Measurements from ENCODE around the gene HIP1. TPM values are rescaled to one million over a fixed set of nuclear protein-coding genes. Genes with fewer than 3 reads are reported as not detected.

The HIP1 gene
- 14.4 and 17.4 TPM in 2 replicates for total RNA-seq

DNA sequence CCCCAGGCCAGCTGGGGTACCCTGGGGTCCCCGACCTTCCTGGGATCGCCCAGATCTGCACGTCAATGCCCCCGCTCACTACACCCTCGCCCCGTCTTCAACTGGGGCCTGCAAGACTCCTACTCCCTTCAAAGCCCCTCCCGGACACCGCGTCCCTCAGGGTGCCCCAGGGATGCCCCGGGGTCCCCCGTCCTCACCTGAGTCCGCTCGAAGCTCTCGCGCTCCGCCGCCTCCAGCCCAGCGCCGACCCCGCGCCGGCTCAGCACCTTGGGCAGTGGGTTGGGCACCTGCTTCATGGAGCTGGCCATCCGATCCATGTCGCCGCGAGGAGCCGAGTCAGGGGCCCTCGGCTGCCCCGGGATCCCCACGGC, at the start of gene HIP1:
HIP1 (minus strand) TSS at position 338 of the 371 bp plus-strand sequence; CDS start at position 317, 21 bp downstream.

DNA sequence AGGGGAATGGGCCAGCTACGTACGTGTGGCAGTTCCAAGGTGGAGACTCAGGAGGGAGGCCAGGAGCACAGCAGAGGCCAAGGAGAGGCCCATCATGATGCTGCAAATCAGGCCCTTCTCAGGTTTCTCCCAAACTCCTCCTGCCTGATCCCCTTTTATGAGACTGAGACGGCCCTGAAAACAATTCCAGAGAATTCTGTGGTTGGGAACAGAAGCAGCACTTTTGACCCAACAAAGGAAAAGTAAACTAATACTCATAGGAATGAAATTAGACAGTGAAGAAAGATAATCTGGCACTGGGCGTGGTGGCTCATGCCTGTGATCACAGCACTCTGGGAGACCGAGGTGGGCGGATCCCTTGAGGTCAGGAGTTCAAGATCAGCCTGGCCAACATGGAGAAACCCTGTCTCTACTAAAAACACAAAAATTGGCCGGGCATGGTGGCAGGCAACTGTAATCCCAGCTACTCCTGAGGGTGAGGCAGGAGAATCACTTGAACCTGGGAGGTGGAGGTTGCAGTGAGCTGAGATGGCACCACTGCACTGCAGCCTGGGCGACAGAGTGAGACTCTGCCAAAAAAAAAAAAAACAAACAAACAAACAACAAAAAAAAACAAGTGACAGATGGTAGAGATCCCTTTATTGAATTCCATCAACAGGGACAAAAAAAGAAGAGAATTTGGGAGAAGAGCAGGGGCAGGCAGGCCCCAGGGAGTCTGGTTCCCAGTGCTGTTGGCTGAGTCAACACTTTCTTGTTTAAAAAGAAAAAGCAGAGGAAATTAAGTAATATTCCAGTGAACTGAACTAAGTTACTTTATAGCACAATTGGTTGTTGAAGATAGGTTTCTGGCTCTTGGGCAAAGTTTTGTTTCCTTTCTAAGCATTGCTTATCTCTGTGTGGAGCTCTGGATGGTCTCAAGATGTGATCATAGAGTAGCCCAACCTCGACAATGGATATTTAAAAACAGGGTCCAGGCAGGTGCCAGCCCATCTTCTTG, 33.6 kb upstream of the HIP1 start, which contains the start of gene CCL26:
CCL26 (minus strand) TSS at position 131 of the 997 bp plus-strand sequence; CDS start at position 96, 35 bp downstream.

DNA sequence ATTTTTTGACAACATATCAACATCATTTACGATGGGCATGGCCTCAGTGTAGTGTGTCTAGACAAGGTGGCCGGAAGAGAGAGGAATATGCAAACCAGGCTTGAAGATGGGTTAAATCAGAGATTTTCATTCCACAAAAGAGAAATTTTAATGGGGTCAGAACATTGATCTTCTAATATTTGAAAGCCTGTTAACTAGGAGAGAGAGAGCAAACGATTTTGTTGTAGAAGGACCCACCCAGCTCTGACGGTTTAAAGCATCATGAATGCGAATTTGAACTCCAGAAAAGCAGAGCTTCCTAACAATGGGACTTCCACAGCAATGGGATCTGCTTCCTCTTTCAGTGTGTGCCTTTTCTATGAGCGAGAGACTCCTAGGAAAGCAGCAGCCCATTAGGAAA, 246.7 kb downstream of the HIP1 start, which contains the start of gene SPDYE5:
SPDYE5 (plus strand) TSS at position 301 of the 400 bp plus-strand sequence. CDS start 1,728 bp downstream, outside the sequence.

DNA sequence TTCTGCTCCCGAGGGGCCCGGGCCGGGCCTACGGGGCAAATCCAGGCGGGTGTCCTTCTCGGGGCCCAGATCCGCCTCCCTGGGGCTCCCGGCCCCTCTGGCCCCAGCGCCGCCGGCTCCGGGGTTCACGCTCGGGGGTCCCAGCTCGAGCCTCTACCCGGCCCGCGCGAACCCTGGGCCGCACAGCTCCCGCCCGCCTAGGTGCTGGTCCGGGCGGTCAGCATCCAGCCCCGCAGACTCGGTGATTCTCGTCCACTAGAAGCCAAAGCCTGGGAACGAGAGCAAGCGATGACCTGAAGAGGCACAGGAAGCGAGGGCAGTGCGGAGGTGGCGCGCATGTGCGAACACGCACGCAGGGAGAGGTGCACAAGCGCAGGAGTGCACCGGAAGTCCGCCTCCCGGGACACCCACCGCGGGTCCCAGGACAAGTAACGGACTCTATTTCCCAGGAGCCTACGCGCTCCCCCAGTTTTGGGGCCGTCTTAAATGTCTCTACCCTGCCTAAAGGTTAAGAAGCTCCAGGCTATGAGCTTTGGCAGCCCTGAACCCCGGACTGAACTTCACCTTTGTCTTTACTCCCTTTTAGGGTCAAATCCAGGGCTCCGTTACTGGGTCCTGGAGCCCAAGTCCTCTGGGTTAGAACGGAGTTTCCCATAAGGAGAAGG, 252.6 kb downstream of the HIP1 start, which contains the start of gene POM121C:
POM121C (minus strand) TSS at position 321 of the 665 bp plus-strand sequence. CDS start 44,803 bp downstream, outside the sequence.

Other genes with a start within 250 kb of the HIP1 start
- gene SPDYE5, start 246.6 kb downstream of the HIP1 start, total RNA-seq: not detected in 2 replicates
- 3.2 TPM in 1 of 2 replicates, not detected in the other for gene CCL26, start 33.3 kb upstream of the HIP1 start, total RNA-seq
- gene CCL24, start 74.9 kb upstream of the HIP1 start, total RNA-seq: not detected in 2 replicates
- 47.3 and 54.1 TPM in 2 replicates for gene RHBDD2, start 140.1 kb upstream of the HIP1 start, total RNA-seq
- 95.3 and 132 TPM in 2 replicates for gene POR, start 176.2 kb upstream of the HIP1 start, total RNA-seq